AG10803 (cell line): Measurements from ENCODE around the gene PPP1R3E.

ENCODE experiments used
- DNase-seq: peaks from one replicate; pipeline ENCODE4 v3.0.0; 2010; ENCODE audit warnings: low read depth
- H3K4me3 ChIP-seq: 2 replicates; pipeline ENCODE4 v1.5.1; 2011; ENCODE audit warnings: mild to moderate bottlenecking, low read length, control low read depth
- TF ChIP-seq, protein P1 (sequence below): conservative IDR thresholded peaks from 2 replicates; pipeline ENCODE4 v1.5.1; 2011; ENCODE audit warnings: mild to moderate bottlenecking, low read length, control low read depth, inconsistent platforms

Gene PPP1R3E

GRCh38 chr14:23346693-23347405 is 44.2 kb upstream of the PPP1R3E start:
- no peak overlapping the region for H3K4me3 ChIP-seq
- DNase-seq = no peak
- TF ChIP-seq, protein P1, sequence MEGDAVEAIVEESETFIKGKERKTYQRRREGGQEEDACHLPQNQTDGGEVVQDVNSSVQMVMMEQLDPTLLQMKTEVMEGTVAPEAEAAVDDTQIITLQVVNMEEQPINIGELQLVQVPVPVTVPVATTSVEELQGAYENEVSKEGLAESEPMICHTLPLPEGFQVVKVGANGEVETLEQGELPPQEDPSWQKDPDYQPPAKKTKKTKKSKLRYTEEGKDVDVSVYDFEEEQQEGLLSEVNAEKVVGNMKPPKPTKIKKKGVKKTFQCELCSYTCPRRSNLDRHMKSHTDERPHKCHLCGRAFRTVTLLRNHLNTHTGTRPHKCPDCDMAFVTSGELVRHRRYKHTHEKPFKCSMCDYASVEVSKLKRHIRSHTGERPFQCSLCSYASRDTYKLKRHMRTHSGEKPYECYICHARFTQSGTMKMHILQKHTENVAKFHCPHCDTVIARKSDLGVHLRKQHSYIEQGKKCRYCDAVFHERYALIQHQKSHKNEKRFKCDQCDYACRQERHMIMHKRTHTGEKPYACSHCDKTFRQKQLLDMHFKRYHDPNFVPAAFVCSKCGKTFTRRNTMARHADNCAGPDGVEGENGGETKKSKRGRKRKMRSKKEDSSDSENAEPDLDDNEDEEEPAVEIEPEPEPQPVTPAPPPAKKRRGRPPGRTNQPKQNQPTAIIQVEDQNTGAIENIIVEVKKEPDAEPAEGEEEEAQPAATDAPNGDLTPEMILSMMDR = no peak

DNA sequence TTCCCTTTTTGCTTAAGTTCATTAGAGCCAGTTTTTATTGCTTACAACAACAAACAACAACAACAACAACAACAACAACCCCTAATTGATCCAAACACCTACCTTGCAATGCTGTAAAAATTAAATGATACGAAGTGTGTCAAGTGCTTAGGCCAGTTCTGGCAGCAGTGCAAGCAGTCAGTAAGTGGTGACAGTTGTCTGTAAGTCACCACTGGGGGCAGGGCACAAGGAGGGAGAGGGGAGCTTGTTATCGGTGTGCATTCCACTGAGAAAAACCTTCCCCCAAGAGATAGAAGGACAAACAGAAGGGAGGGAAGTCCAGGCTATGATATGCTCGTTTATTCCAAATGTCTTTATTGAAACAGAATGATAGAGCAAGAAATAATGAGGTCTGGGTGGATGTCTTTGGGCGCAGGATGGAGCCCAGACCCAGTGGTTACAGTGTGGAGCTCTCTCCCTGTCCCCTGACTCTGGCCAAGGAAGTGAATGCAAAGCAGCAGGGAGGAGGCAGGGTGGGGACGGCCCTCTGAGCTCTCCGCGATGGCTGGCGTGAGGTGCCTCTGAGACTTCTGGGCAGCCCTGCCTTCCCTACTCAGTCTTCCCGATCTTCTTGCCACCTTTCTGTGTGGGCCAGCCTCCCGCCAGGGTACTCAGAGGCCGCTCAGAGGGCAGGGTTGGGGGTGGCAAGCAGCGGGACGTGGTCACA is 43.5 kb upstream of the PPP1R3E start:
- TF ChIP-seq, protein P1 = no peak

GRCh38 chr14:23344481-23344880 is 41.8 kb upstream of the PPP1R3E start:
- TF ChIP-seq, protein P1 = no peak
- no peak overlapping the region for H3K4me3 ChIP-seq
- no peak for DNase-seq

More for the DNA sequence above, 43.5 kb upstream of the PPP1R3E start:
- no peak overlapping the region for H3K4me3 ChIP-seq
- no peak for DNase-seq

DNA sequence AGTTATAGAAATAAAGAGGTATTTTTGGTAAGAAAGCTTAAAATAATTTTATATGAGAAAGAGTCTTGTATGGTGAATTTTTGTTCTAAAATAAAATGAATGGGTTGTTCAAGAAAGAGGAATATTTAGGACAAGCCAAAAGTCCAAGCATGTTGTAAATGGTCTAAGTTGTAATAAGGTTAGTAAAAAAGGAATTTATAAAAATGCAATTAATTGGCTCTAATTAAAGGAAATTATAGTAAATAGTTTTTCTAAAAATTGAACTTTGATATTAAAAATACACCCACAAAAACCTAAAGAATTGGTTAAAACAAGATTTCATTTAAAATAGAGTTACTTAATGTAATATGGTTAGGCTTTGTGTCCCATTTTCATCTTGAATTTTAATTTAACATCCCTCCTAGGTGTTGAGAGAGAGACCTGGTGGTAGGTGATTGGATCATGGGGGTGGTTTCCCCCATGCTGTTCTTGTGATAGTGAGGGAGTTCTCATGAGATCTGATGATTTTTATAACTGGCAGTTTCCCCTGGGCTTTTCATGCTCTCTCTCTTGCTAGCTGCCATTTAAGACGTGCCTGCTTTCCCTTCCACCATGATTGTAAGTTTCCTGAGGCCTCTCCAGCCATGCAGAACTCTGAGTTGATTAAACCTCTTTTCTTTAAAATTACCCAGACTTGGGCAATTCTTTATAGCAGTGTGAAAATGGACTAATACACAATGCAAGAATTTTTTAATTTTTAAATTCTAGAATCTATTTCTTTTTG is 37.0 kb upstream of the PPP1R3E start:
- DNase-seq = no peak
- TF ChIP-seq, protein P1 = no peak
- no peak overlapping the region for H3K4me3 ChIP-seq

- no peak for DNase-seq
- H3K4me3 ChIP-seq = no peak overlapping the region
- TF ChIP-seq, protein P1 = no peak
Observed at GRCh38 chr14:23335623-23336022, 33.0 kb upstream of the PPP1R3E start.

- H3K4me3 ChIP-seq = no peak overlapping the region
- peak; percentile 75 for DNase-seq
- TF ChIP-seq, protein P1 = peak; percentile 94
Observed at GRCh38 chr14:23327947-23328744, 25.5 kb upstream of the PPP1R3E start.
